A549 (cell line): ENCODE measurements around the gene DNAJC16. TPM values are rescaled to one million over a fixed set of nuclear protein-coding genes. Genes with fewer than 3 reads are reported as not detected.

Source experiments
- ATAC-seq, 2 experiments: fragments of 200-7000 bp in 1 of 2; fragments of >200 bp in 1 of 2; cut with Nextera tagmentation in 1 of 2; cut with Tn5 transposase in 1 of 2; 3 replicates each; pipeline versions ENCODE4 v1.8.0 to v1.9.1; 2018 to 2020; ENCODE audit warnings: mild to moderate bottlenecking in 1 of 2, moderate library complexity in 1 of 2
- CTCF ChIA-PET: fragments of 300-600 bp; sonication (Branson Sonifier 250); formaldehyde crosslinking; extraction: SDS; loops from one replicate; lab custom pipeline; 2021; ENCODE audit warnings: antibody characterized with exemption, inconsistent platforms; lab: Yijun Ruan, JAX
- POLR2A ChIA-PET: fragments of 350-600 bp; formaldehyde crosslinking; extraction: SDS; loops from one replicate; lab custom pipeline; 2021; ENCODE audit warnings: antibody characterized with exemption, inconsistent platforms; lab: Yijun Ruan, JAX
- DNase-seq, 2 experiments: peaks; one replicate each; pipeline versions ENCODE4 v3.0.0 to v3.0.0-alpha.2; 2011 to 2016; ENCODE audit warnings: low read depth in 1 of 2, low spot score in 1 of 2
- FAIRE-seq: peaks from 2 replicates; lab custom pipeline; 2011; peaks lifted over from hg19 to GRCh38; lab: Jason Lieb, UNC
- H3K27ac ChIP-seq, 2 experiments: fragments of >200 bp; sonication (Bioruptor Twin); formaldehyde crosslinking; 3 replicates each; pipeline ENCODE4 v1.5.1; 2016 to 2017
- H3K4me1 ChIP-seq: fragments of >200 bp; sonication (Bioruptor Twin); formaldehyde crosslinking; 3 replicates; pipeline ENCODE4 v1.6.1; 2016
- H3K4me2 ChIP-seq: fragments of >200 bp; sonication (Bioruptor Twin); formaldehyde crosslinking; 3 replicates; pipeline ENCODE4 v1.6.1; 2016
- H3K4me3 ChIP-seq: fragments of >200 bp; sonication (Bioruptor Twin); formaldehyde crosslinking; 3 replicates; pipeline ENCODE4 v1.5.1; 2016
- H3K9me3 ChIP-seq: fragments of >200 bp; sonication (Bioruptor Twin); formaldehyde crosslinking; 3 replicates; pipeline ENCODE4 v1.6.1; 2016
- BHLHE40 ChIP-seq: IDR thresholded peaks from 2 replicates; pipeline ENCODE4 v1.6.1; 2012; ENCODE audit warnings: low read depth, low read length, inconsistent platforms
- CBX2 ChIP-seq: fragments of 200-600 bp; sonication (generic); IDR thresholded peaks from 2 replicates; pipeline ENCODE4 v1.6.1; 2016; ENCODE audit warnings: low read depth, mild to moderate bottlenecking, borderline replicate concordance
- CEBPB ChIP-seq, 2 experiments: fragments of >200 bp in 1 of 2; sonication (Bioruptor Twin) in 1 of 2; formaldehyde crosslinking in 1 of 2; IDR thresholded peaks; 2 replicates each; pipeline ENCODE4 v1.6.1; 2012 to 2016
- EHF ChIP-seq: fragments of 250-450 bp; sonication (Bioruptor Pico); IDR thresholded peaks from 2 replicates; pipeline ENCODE4 v1.5.0; 2020; ENCODE audit warnings: mild to moderate bottlenecking
- ESRRA ChIP-seq: fragments of 150-350 bp; IDR thresholded peaks from 2 replicates; pipeline ENCODE4 v1.6.1; 2014; ENCODE audit warnings: mild to moderate bottlenecking, low read length, borderline replicate concordance
- FOSB ChIP-seq: fragments of 250-450 bp; sonication (Bioruptor Pico); IDR thresholded peaks from 2 replicates; pipeline ENCODE4 v1.5.0; 2020; ENCODE audit warnings: mild to moderate bottlenecking, moderate library complexity
- FOSL2 ChIP-seq, 2 experiments: fragments of 450-650 bp in 1 of 2; fragments of >200 bp in 1 of 2; sonication (Bioruptor Twin) in 1 of 2; formaldehyde crosslinking; IDR thresholded peaks; 2 replicates each; pipeline versions ENCODE4 v1.5.0 to v1.6.1; 2016 to 2020; ENCODE audit warnings: mild to moderate bottlenecking in 1 of 2, moderate library complexity in 1 of 2
- HEYL ChIP-seq: fragments of 250-450 bp; sonication (Bioruptor Pico); IDR thresholded peaks from 2 replicates; pipeline ENCODE4 v1.8.0; 2021; ENCODE audit warnings: mild to moderate bottlenecking, moderate library complexity
- JUN ChIP-seq, 2 experiments: fragments of >200 bp; sonication (Bioruptor Twin); formaldehyde crosslinking; IDR thresholded peaks; 2 replicates in 1 of 2; 3 replicates in 1 of 2; pipeline ENCODE4 v1.6.1; 2016 to 2017
- KDM1A ChIP-seq: fragments of 200-600 bp; sonication (generic); IDR thresholded peaks from 2 replicates; pipeline ENCODE4 v1.6.1; 2016; ENCODE audit warnings: low read depth, mild to moderate bottlenecking
- KDM5A ChIP-seq: fragments of 200-600 bp; sonication (generic); IDR thresholded peaks from 2 replicates; pipeline ENCODE4 v1.6.1; 2016; ENCODE audit warnings: antibody characterized with exemption, mild to moderate bottlenecking
- MAFK ChIP-seq: fragments of 450-650 bp; IDR thresholded peaks from 2 replicates; pipeline ENCODE4 v1.6.1; 2014; ENCODE audit not compliant: partially characterized antibody
- MAZ ChIP-seq: fragments of 150-350 bp; IDR thresholded peaks from 2 replicates; pipeline ENCODE4 v1.6.1; 2014; ENCODE audit warnings: antibody characterized with exemption, low read depth, low read length, borderline replicate concordance
- MYC ChIP-seq: IDR thresholded peaks from 2 replicates; pipeline ENCODE4 v1.6.1; 2012; ENCODE audit warnings: mild to moderate bottlenecking, inconsistent platforms, low read length, improper control_type of control experiment, borderline replicate concordance
- NFE2L2 ChIP-seq: fragments of 150-350 bp; conservative IDR thresholded peaks from 2 replicates; pipeline ENCODE4 v1.6.1; 2014; ENCODE audit warnings: low read length
- PHF8 ChIP-seq: fragments of 200-600 bp; sonication (generic); IDR thresholded peaks from 2 replicates; pipeline ENCODE4 v1.6.1; 2016; ENCODE audit warnings: low read depth, mild to moderate bottlenecking, antibody characterized with exemption, moderate library complexity, borderline replicate concordance
- POLR2A ChIP-seq: IDR thresholded peaks from 2 replicates; pipeline ENCODE4 v1.6.1; 2012; ENCODE audit warnings: mild to moderate bottlenecking, low read length
- POLR2AphosphoS2 ChIP-seq: conservative IDR thresholded peaks from 2 replicates; pipeline ENCODE4 v1.6.1; 2012; ENCODE audit warnings: low read length, improper control_type of control experiment, inconsistent platforms
- RAD21 ChIP-seq, 2 experiments: fragments of >200 bp in 1 of 2; sonication (Bioruptor Twin) in 1 of 2; formaldehyde crosslinking in 1 of 2; IDR thresholded peaks in 1 of 2; conservative IDR thresholded peaks in 1 of 2; 2 replicates in 1 of 2; 3 replicates in 1 of 2; pipeline ENCODE4 v1.6.1; 2012 to 2018; ENCODE audit warnings: inconsistent platforms in 1 of 2
- RFX5 ChIP-seq: fragments of 450-650 bp; IDR thresholded peaks from 2 replicates; pipeline ENCODE4 v1.7.1; 2014; ENCODE audit warnings: antibody characterized with exemption, mild to moderate bottlenecking, moderate library complexity
- SMC3 ChIP-seq: fragments of >200 bp; sonication (Bioruptor Twin); formaldehyde crosslinking; IDR thresholded peaks from 3 replicates; pipeline ENCODE4 v1.6.1; 2018; ENCODE audit warnings: inconsistent platforms
- ZC3H11A ChIP-seq: fragments of 450-650 bp; IDR thresholded peaks from 2 replicates; pipeline ENCODE4 v1.6.1; 2014; ENCODE audit warnings: antibody characterized with exemption, mild to moderate bottlenecking
- ZFP36 ChIP-seq: fragments of 450-650 bp; IDR thresholded peaks from 2 replicates; pipeline ENCODE4 v1.6.1; 2014; ENCODE audit warnings: borderline replicate concordance; ENCODE audit not compliant: partially characterized antibody
- ZSCAN20 ChIP-seq: fragments of 250-450 bp; sonication (Bioruptor Pico); IDR thresholded peaks from 2 replicates; pipeline ENCODE4 v1.8.0; 2022; ENCODE audit warnings: mild to moderate bottlenecking, moderate library complexity
- WGBS: methylation state at CpG from one replicate; pipeline ENCODE4 v1.1.6; 2017; ENCODE audit errors: missing lambda C conversion rate; 5-methylcytosine and 5-hydroxymethylcytosine counted together
- polyA plus RNA-seq, 4 experiments: library from polyadenylated mRNA; depleted of rRNA in 3 of 4; stranded (reverse); fragments of >200 nt; fragmentation: RNase III in 1 of 4; extraction: RNeasy Plus Mini Kit Qiagen cat#74134 plus additional on column Dnase treatment in 1 of 4; gene quantifications; 2 replicates in 3 of 4; 3 replicates in 1 of 4; pipeline ENCODE4 v1.2.3, GENCODE V29; 2011 to 2017
- TF ChIP-seq, protein P1 (sequence below): fragments of >200 bp; sonication (Bioruptor Twin); formaldehyde crosslinking; IDR thresholded peaks from 3 replicates; pipeline ENCODE4 v1.5.1; 2016
- TF ChIP-seq, protein P2 (sequence below): fragments of 250-450 bp; sonication (Bioruptor Pico); IDR thresholded peaks from 2 replicates; pipeline ENCODE4 v1.5.0; 2020; ENCODE audit warnings: low read depth, mild to moderate bottlenecking, moderate library complexity
- TF ChIP-seq, protein P3 (sequence below): fragments of 450-650 bp; IDR thresholded peaks from 2 replicates; pipeline ENCODE4 v1.6.1; 2014; ENCODE audit warnings: antibody characterized with exemption
- TF ChIP-seq, protein P4 (sequence below): IDR thresholded peaks from 2 replicates; pipeline ENCODE4 v1.6.1; 2012; ENCODE audit warnings: low read depth, borderline replicate concordance
- TF ChIP-seq, protein P5 (sequence below): fragments of >200 bp; sonication (Bioruptor Twin); formaldehyde crosslinking; IDR thresholded peaks from 2 replicates; pipeline ENCODE4 v1.6.1; 2016
- TF ChIP-seq, protein P6 (sequence below): fragments of 250-450 bp; sonication (Bioruptor Pico); IDR thresholded peaks from 2 replicates; pipeline ENCODE4 v1.5.0; 2021; ENCODE audit warnings: mild to moderate bottlenecking, moderate library complexity, borderline replicate concordance

DNAJC16 gene
- polyA plus RNA-seq, 2 of the 4 experiments (the other 2 are of a cell fraction) = 4.6 to 12.5 TPM

DNA sequence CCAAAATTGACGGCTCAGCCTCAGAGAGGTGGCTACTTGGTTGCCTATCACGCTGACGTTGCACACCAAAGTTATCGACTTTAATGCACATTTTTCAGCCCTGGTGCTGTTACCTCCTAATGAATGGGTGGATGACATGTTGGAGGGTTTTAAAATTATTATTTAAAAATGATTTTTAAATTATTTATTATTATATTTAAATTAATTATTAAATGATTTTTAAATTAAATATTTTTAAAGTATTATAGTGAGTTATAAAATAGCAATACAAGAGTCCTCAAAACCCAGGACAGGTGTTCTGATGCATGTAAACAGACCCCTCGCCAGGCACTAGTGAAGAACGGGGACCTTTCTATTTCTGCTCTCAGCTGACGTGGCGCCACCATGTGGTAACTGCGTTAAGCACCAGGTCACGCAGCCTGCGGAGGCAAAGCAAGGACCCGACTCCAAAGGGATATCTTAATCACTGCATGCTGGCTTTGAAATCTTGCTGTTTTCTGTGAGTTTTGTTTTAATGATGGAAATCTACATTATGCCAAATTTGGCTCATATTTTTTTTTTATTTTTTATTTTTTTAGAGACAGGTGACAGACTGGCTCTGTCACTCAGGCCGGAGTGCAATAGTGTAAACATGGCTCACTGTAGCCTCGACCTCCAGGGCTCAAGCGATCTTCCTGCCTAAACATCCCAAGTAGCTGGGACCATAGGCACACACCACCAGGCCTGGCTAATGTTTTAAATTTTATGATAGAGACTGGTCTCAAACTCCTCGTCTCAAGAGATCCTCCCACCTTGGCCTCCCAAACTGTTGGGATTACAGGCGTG lies 25.2 kb upstream of the DNAJC16 start:
- FAIRE-seq (no peak), DNase-seq (peak; percentile 60 to 74), ATAC-seq (peak; percentile 77 to 92; a peak in 5 of 6 replicates)
- no peaks in the 10 kb centered on the region; the same call in 2 of the 3 replicates for H3K9me3 ChIP-seq
- ChIA-PET POLR2A (no interaction called here), CTCF (interaction anchor here (0.7 to 1.6 kb wide), 7 partner anchors 11 to 350 kb away, joined by 3 to 8 read pairs (median 3); no protein-coding TSS in a partner anchor)
- 46% methylated on average over 17 of the region's 17 CpGs for WGBS
- no peaks in the 10 kb centered on the region for H3K4me1 ChIP-seq
- TF ChIP-seq ZC3H11A (no peak), RFX5 (no peak), BHLHE40 (no peak), POLR2A (no peak), NFE2L2 (no peak), SMC3 (peak; percentile 69), EHF (no peak), RAD21 (conservative IDR thresholded peaks at IDR 0.05 in 1 of 2, IDR thresholded peaks at IDR 0.05 in 1 of 2) (peak; percentile 64 to 67), FOSL2 (IDR thresholded peaks at IDR 0.05) (no peak), FOSL2 (CRISPR knock-in tag; IDR thresholded peaks at IDR 0.05) (no peak), HEYL (CRISPR knock-in tag) (no peak), MAZ (no peak), MAFK (no peak), KDM5A (no peak), ESRRA (no peak), PHF8 (no peak), JUN (IDR thresholded peaks at IDR 0.05) (no peak), CBX2 (no peak)
- TF ChIP-seq, protein P1, sequence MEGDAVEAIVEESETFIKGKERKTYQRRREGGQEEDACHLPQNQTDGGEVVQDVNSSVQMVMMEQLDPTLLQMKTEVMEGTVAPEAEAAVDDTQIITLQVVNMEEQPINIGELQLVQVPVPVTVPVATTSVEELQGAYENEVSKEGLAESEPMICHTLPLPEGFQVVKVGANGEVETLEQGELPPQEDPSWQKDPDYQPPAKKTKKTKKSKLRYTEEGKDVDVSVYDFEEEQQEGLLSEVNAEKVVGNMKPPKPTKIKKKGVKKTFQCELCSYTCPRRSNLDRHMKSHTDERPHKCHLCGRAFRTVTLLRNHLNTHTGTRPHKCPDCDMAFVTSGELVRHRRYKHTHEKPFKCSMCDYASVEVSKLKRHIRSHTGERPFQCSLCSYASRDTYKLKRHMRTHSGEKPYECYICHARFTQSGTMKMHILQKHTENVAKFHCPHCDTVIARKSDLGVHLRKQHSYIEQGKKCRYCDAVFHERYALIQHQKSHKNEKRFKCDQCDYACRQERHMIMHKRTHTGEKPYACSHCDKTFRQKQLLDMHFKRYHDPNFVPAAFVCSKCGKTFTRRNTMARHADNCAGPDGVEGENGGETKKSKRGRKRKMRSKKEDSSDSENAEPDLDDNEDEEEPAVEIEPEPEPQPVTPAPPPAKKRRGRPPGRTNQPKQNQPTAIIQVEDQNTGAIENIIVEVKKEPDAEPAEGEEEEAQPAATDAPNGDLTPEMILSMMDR = peak; percentile 71
- TF ChIP-seq, protein P2, sequence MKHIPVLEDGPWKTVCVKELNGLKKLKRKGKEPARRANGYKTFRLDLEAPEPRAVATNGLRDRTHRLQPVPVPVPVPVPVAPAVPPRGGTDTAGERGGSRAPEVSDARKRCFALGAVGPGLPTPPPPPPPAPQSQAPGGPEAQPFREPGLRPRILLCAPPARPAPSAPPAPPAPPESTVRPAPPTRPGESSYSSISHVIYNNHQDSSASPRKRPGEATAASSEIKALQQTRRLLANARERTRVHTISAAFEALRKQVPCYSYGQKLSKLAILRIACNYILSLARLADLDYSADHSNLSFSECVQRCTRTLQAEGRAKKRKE = no peak
- TF ChIP-seq, protein P3, sequence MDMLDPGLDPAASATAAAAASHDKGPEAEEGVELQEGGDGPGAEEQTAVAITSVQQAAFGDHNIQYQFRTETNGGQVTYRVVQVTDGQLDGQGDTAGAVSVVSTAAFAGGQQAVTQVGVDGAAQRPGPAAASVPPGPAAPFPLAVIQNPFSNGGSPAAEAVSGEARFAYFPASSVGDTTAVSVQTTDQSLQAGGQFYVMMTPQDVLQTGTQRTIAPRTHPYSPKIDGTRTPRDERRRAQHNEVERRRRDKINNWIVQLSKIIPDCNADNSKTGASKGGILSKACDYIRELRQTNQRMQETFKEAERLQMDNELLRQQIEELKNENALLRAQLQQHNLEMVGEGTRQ = no peak
- H3K4me3 ChIP-seq = no peak overlapping the region
- H3K4me2 ChIP-seq = no peak overlapping the region
- H3K27ac ChIP-seq = no peak overlapping the region

DNA sequence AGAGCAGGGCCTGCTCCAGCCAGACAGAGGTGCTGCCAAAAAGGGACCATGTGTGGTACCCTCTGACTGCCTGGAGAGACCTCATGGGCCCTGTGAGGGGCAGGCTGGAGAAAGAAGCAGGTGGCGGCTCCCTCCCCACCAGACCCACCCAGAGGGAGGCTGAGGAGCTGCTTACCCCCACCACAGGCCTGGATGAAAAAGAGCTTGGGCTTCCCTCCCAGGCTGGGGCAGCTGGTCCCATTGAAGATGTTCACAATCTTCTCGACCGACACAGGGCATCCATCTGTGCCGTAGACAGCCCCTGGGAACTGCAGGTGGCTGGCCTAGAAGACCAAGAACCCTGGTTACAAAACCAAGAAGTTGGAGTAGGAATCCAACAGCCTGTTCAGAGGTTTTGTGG lies 22.2 kb upstream of the DNAJC16 start:
- no peak overlapping the region for H3K4me2 ChIP-seq
- no peaks in the 10 kb centered on the region for H3K4me1 ChIP-seq
- CTCF ChIA-PET = interaction anchor here (2.0 kb wide), 1 partner anchor 181 kb away, joined by 6 read pairs; no protein-coding TSS in a partner anchor
- POLR2A ChIA-PET = no interaction called here
- 92% methylated on average over 4 of the region's 4 CpGs for WGBS
- ATAC-seq = no peak
- no peak for FAIRE-seq
- no peak for DNase-seq
- H3K9me3 ChIP-seq = no peaks in the 10 kb centered on the region
- H3K4me3 ChIP-seq = no peak overlapping the region
- no peak overlapping the region for H3K27ac ChIP-seq
- TF ChIP-seq NFE2L2 = no peak
- TF ChIP-seq, protein P4, sequence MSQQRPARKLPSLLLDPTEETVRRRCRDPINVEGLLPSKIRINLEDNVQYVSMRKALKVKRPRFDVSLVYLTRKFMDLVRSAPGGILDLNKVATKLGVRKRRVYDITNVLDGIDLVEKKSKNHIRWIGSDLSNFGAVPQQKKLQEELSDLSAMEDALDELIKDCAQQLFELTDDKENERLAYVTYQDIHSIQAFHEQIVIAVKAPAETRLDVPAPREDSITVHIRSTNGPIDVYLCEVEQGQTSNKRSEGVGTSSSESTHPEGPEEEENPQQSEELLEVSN = no peak
- no peak for TF ChIP-seq KDM1A
- TF ChIP-seq, protein P5, sequence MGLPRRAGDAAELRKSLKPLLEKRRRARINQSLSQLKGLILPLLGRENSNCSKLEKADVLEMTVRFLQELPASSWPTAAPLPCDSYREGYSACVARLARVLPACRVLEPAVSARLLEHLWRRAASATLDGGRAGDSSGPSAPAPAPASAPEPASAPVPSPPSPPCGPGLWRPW = no peak
- no peak for TF ChIP-seq ZFP36
- TF ChIP-seq, protein P6, sequence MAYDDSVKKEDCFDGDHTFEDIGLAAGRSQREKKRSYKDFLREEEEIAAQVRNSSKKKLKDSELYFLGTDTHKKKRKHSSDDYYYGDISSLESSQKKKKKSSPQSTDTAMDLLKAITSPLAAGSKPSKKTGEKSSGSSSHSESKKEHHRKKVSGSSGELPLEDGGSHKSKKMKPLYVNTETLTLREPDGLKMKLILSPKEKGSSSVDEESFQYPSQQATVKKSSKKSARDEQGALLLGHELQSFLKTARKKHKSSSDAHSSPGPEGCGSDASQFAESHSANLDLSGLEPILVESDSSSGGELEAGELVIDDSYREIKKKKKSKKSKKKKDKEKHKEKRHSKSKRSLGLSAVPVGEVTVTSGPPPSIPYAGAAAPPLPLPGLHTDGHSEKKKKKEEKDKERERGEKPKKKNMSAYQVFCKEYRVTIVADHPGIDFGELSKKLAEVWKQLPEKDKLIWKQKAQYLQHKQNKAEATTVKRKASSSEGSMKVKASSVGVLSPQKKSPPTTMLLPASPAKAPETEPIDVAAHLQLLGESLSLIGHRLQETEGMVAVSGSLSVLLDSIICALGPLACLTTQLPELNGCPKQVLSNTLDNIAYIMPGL (CRISPR knock-in tag) = no peak
- TF ChIP-seq EHF = no peak
- no peak for TF ChIP-seq ZSCAN20 (CRISPR knock-in tag)
- TF ChIP-seq POLR2AphosphoS2 = no peak
- TF ChIP-seq MYC = no peak
- TF ChIP-seq, protein P3 = no peak
- no peak for TF ChIP-seq CEBPB (IDR thresholded peaks at IDR 0.05)
- no peak for TF ChIP-seq FOSB (CRISPR knock-in tag)
- TF ChIP-seq HEYL (CRISPR knock-in tag) = no peak
